Thyroid gland (tissue), 4 donors: ENCODE data around the gene DSPP.

Experiments
- CTCF ChIP-seq, 6 experiments: fragments of 200-600 bp in 3 of 6; fragments of 450-650 bp in 3 of 6; sonication (generic) in 3 of 6; IDR thresholded peaks; one replicate each; pipeline ENCODE4 v1.5.1; 2016 to 2019; ENCODE audit warnings: antibody characterized with exemption in 6 of 6, mild to moderate bottlenecking in 2 of 6, inconsistent platforms in 1 of 6, moderate library complexity in 1 of 6
- POLR2A ChIP-seq, 2 donors: fragments of 450-650 bp; IDR thresholded peaks; one replicate each; pipeline ENCODE4 v1.6.1; 2017; ENCODE audit warnings: antibody characterized with exemption in 2 of 2, mild to moderate bottlenecking in 2 of 2, moderate library complexity in 1 of 2

GRCh38 chr4:87574996-87575395 lies 33.3 kb upstream of the DSPP start:
- TF ChIP-seq CTCF (IDR thresholded peaks at IDR 0.05) (no peak), POLR2A (IDR thresholded peaks at IDR 0.05) (no peak)
